GM12873 (cell line): ENCODE results near the gene FKBP10.

Source experiments
- CTCF ChIP-seq: IDR thresholded peaks from 2 replicates; pipeline ENCODE4 v1.5.1; 2012; ENCODE audit warnings: low read depth, mild to moderate bottlenecking, moderate library complexity, low read length, control low read depth; ENCODE audit not compliant: insufficient read depth; ENCODE audit errors: missing control alignments

The FKBP10 gene

GRCh38 chr17:41777574-41778188, 35.1 kb upstream of the FKBP10 start:
- no peak for TF ChIP-seq CTCF

GRCh38 chr17:41779954-41780353, 32.9 kb upstream of the FKBP10 start:
- no peak for TF ChIP-seq CTCF

- no peak for TF ChIP-seq CTCF
Observed at GRCh38 chr17:41781404-41782110, 31.2 kb upstream of the FKBP10 start.

GRCh38 chr17:41782142-41782541, 30.7 kb upstream of the FKBP10 start:
- no peak for TF ChIP-seq CTCF

GRCh38 chr17:41784207-41784744, 28.5 kb upstream of the FKBP10 start:
- no peak for TF ChIP-seq CTCF

- TF ChIP-seq CTCF = no peak
Observed at GRCh38 chr17:41785091-41785858, 27.5 kb upstream of the FKBP10 start.

- TF ChIP-seq CTCF = no peak
Observed at GRCh38 chr17:41785859-41786226, 27.0 kb upstream of the FKBP10 start.
